Measurements from ENCODE around the gene RPL4.

DNA sequence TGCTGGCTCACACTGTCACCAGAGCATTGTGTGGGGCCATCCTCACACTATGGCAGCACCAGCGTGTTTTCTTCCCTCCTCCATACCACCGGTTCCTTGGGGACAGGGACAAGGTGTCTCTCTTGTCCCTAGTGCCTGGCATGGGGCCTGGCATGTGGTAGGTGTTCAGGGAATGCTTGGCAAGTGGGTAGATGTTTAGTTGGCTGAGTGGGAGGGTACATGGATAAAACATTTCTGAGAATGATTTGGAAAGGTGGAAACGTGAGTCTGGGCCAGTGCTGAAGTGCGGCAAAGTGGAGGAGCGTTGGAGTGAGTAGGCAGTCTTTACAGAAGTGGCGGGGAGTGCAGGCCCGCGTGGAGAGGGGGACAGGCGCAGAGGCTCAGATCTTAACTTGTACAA is 22.1 kb downstream of the RPL4 start:
- TF ChIP-seq, protein P1, sequence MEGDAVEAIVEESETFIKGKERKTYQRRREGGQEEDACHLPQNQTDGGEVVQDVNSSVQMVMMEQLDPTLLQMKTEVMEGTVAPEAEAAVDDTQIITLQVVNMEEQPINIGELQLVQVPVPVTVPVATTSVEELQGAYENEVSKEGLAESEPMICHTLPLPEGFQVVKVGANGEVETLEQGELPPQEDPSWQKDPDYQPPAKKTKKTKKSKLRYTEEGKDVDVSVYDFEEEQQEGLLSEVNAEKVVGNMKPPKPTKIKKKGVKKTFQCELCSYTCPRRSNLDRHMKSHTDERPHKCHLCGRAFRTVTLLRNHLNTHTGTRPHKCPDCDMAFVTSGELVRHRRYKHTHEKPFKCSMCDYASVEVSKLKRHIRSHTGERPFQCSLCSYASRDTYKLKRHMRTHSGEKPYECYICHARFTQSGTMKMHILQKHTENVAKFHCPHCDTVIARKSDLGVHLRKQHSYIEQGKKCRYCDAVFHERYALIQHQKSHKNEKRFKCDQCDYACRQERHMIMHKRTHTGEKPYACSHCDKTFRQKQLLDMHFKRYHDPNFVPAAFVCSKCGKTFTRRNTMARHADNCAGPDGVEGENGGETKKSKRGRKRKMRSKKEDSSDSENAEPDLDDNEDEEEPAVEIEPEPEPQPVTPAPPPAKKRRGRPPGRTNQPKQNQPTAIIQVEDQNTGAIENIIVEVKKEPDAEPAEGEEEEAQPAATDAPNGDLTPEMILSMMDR (IDR thresholded peaks at IDR 0.05), result no peak
- TF ChIP-seq EP300 (IDR thresholded peaks at IDR 0.05) (no peak), POLR2A (IDR thresholded peaks at IDR 0.05) (no peak)
